Liver (tissue), 9 donors: ENCODE measurements around the gene USP28. TPM values are rescaled to one million over a fixed set of nuclear protein-coding genes. Genes with fewer than 3 reads are reported as not detected.

Source experiments
- DNase-seq: peaks from one replicate; pipeline ENCODE4 v3.0.0-alpha.2; 2017; ENCODE audit warnings: low spot score
- H3K27ac ChIP-seq, 2 donors: one replicate each; pipeline ENCODE4 v1.7.0; 2013; ENCODE audit warnings: inconsistent platforms in 2 of 2, low read length in 2 of 2, control low read depth in 1 of 2, low read depth in 1 of 2, mild to moderate bottlenecking in 1 of 2
- H3K27me3 ChIP-seq, 4 donors: one replicate each; pipeline versions ENCODE4 v1.6.1 to v1.7.0; 2013; ENCODE audit warnings: low read length in 3 of 4, inconsistent platforms in 1 of 4, mild to moderate bottlenecking in 1 of 4, moderate library complexity in 1 of 4; ENCODE audit not compliant: control insufficient read depth in 4 of 4, insufficient read depth in 4 of 4
- H3K36me3 ChIP-seq, 4 donors: one replicate each; pipeline versions ENCODE4 v1.6.1 to v1.7.0; 2013; ENCODE audit warnings: low read length in 3 of 4, mild to moderate bottlenecking in 3 of 4, low read depth in 1 of 4, moderate library complexity in 1 of 4; ENCODE audit not compliant: control insufficient read depth in 4 of 4, insufficient read depth in 3 of 4
- H3K4me1 ChIP-seq, 4 donors: one replicate each; pipeline versions ENCODE4 v1.6.1 to v1.7.0; 2013; ENCODE audit warnings: low read length in 3 of 4, mild to moderate bottlenecking in 3 of 4, moderate library complexity in 1 of 4; ENCODE audit not compliant: control insufficient read depth in 4 of 4, insufficient read depth in 4 of 4
- H3K4me3 ChIP-seq, 3 donors: one replicate each; pipeline versions ENCODE4 v1.6.1 to v1.7.0; 2013; ENCODE audit warnings: low read length in 3 of 3, control low read depth in 1 of 3, low read depth in 1 of 3, mild to moderate bottlenecking in 1 of 3
- H3K9ac ChIP-seq, 2 donors: one replicate each; pipeline ENCODE4 v1.7.0; 2013; ENCODE audit warnings: low read length in 2 of 2, mild to moderate bottlenecking in 2 of 2, moderate library complexity in 2 of 2, control low read depth in 1 of 2, low read depth in 1 of 2
- H3K9me3 ChIP-seq, 4 donors: one replicate each; pipeline versions ENCODE4 v1.6.1 to v1.7.0; 2013; ENCODE audit warnings: low read length in 3 of 4; ENCODE audit not compliant: control insufficient read depth in 4 of 4
- ATF3 ChIP-seq: IDR thresholded peaks from 2 replicates; pipeline ENCODE4 v1.6.1; 2016; ENCODE audit warnings: antibody characterized with exemption
- EGR1 ChIP-seq, 2 donors: IDR thresholded peaks; 2 replicates each; pipeline ENCODE4 v1.6.1; 2016 to 2018; ENCODE audit warnings: antibody characterized with exemption in 2 of 2, low read depth in 2 of 2
- FOXA1 ChIP-seq: IDR thresholded peaks from 2 replicates; pipeline ENCODE4 v1.6.1; 2016; ENCODE audit warnings: antibody characterized with exemption
- FOXA2 ChIP-seq: IDR thresholded peaks from 2 replicates; pipeline ENCODE4 v1.6.1; 2016; ENCODE audit warnings: antibody characterized with exemption
- GABPA ChIP-seq, 2 donors: IDR thresholded peaks in 1 of 2; conservative IDR thresholded peaks in 1 of 2; 2 replicates each; pipeline ENCODE4 v1.6.1; 2016; ENCODE audit warnings: antibody characterized with exemption in 2 of 2, mild to moderate bottlenecking in 1 of 2, moderate library complexity in 1 of 2
- HNF4A ChIP-seq, 2 donors: conservative IDR thresholded peaks; 2 replicates each; pipeline ENCODE4 v1.6.1; 2016; ENCODE audit warnings: antibody characterized with exemption in 2 of 2, mild to moderate bottlenecking in 2 of 2
- HNF4G ChIP-seq: IDR thresholded peaks from 2 replicates; pipeline ENCODE4 v1.6.1; 2016; ENCODE audit warnings: antibody characterized with exemption
- JUND ChIP-seq, 2 donors: IDR thresholded peaks; 2 replicates each; pipeline ENCODE4 v1.6.1; 2016; ENCODE audit warnings: antibody characterized with exemption in 2 of 2
- MAX ChIP-seq: IDR thresholded peaks from 2 replicates; pipeline ENCODE4 v1.6.1; 2016; ENCODE audit warnings: antibody characterized with exemption
- NR2F2 ChIP-seq: IDR thresholded peaks from 2 replicates; pipeline ENCODE4 v1.6.1; 2016; ENCODE audit warnings: antibody characterized with exemption
- RAD21 ChIP-seq, 2 donors: IDR thresholded peaks; 2 replicates each; pipeline ENCODE4 v1.6.1; 2016; ENCODE audit warnings: antibody characterized with exemption in 2 of 2, mild to moderate bottlenecking in 2 of 2
- REST ChIP-seq: IDR thresholded peaks from 2 replicates; pipeline ENCODE4 v1.6.1; 2016; ENCODE audit warnings: antibody characterized with exemption, mild to moderate bottlenecking
- RXRA ChIP-seq, 2 donors: IDR thresholded peaks; 2 replicates each; pipeline ENCODE4 v1.6.1; 2017 to 2018; ENCODE audit warnings: antibody characterized with exemption in 2 of 2, mild to moderate bottlenecking in 1 of 2
- SP1 ChIP-seq: IDR thresholded peaks from 2 replicates; pipeline ENCODE4 v1.6.1; 2018; ENCODE audit warnings: antibody characterized with exemption, mild to moderate bottlenecking
- TAF1 ChIP-seq: conservative IDR thresholded peaks from 2 replicates; pipeline ENCODE4 v1.6.1; 2016; ENCODE audit warnings: antibody characterized with exemption, mild to moderate bottlenecking
- YY1 ChIP-seq: IDR thresholded peaks from 2 replicates; pipeline ENCODE4 v1.6.1; 2016; ENCODE audit warnings: antibody characterized with exemption, mild to moderate bottlenecking
- WGBS: extraction: QIAGEN DNeasy Blood & Tissue Kit; methylation state at CpG from one replicate; pipeline ENCODE4 v1.1.7; 2013; 5-methylcytosine and 5-hydroxymethylcytosine counted together
- polyA plus RNA-seq, 2 donors: library from polyadenylated mRNA; stranded (reverse) in 1 of 2; unstranded in 1 of 2; fragments of 200-250 nt in 1 of 2; fragments of >200 nt in 1 of 2; fragmentation: Nextera tagmentation in 1 of 2; extraction: Ambion mirVana in 1 of 2; gene quantifications; one replicate each; pipeline versions ENCODE4 v1.2.1 to v1.2.3, GENCODE V29; 2013 to 2015
- total RNA-seq, 2 donors: library from RNA; depleted of rRNA; stranded (reverse); fragments of >200 nt; gene quantifications; one replicate each; pipeline ENCODE4 v1.2.3, GENCODE V29; 2014
- TF ChIP-seq, protein P1 (sequence below): fragments of 150-350 bp; IDR thresholded peaks from 2 replicates; pipeline ENCODE4 v1.5.1; 2017; ENCODE audit warnings: improper control_type of control experiment, low read depth, low read length; ENCODE audit not compliant: missing input control
- TF ChIP-seq, protein P2 (sequence below): IDR thresholded peaks from 2 replicates; pipeline ENCODE4 v1.6.1; 2016; ENCODE audit warnings: antibody characterized with exemption
- donor health status: healthy.
- donor health status: healthy.
- donor health status: healthy.
- donor health status: healthy.
- donor health status: healthy.

The USP28 gene
- total and polyA plus RNA-seq, 4 donors, result 5.1 to 20.3 (median 8.8) TPM

- Histone ChIP-seq H3K27me3 (no peaks in the 10 kb centered on the region), H3K36me3 (no peaks in the 10 kb centered on the region), H3K4me1 (no peaks in the 10 kb centered on the region), H3K9me3 (no peaks in the 10 kb centered on the region), H3K27ac (no peak overlapping the region), H3K9ac (no peak overlapping the region), H3K4me3 (no peak overlapping the region)
- TF ChIP-seq FOXA2 (no peak), ATF3 (no peak), FOXA1 (no peak), JUND (IDR thresholded peaks at IDR 0.05) (no peak), RXRA (IDR thresholded peaks at IDR 0.05) (no peak), REST (no peak), SP1 (no peak), NR2F2 (no peak), HNF4A (conservative IDR thresholded peaks at IDR 0.05) (no peak), EGR1 (IDR thresholded peaks at IDR 0.05; ENCODE audit: low read depth in 2 of 2) (no peak), YY1 (no peak), HNF4G (no peak), MAX (no peak), TAF1 (no peak), RAD21 (IDR thresholded peaks at IDR 0.05) (no peak), GABPA (IDR thresholded peaks at IDR 0.05 in 1 of 2, conservative IDR thresholded peaks at IDR 0.05 in 1 of 2) (no peak)
- TF ChIP-seq, protein P1, sequence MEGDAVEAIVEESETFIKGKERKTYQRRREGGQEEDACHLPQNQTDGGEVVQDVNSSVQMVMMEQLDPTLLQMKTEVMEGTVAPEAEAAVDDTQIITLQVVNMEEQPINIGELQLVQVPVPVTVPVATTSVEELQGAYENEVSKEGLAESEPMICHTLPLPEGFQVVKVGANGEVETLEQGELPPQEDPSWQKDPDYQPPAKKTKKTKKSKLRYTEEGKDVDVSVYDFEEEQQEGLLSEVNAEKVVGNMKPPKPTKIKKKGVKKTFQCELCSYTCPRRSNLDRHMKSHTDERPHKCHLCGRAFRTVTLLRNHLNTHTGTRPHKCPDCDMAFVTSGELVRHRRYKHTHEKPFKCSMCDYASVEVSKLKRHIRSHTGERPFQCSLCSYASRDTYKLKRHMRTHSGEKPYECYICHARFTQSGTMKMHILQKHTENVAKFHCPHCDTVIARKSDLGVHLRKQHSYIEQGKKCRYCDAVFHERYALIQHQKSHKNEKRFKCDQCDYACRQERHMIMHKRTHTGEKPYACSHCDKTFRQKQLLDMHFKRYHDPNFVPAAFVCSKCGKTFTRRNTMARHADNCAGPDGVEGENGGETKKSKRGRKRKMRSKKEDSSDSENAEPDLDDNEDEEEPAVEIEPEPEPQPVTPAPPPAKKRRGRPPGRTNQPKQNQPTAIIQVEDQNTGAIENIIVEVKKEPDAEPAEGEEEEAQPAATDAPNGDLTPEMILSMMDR, result no peak
- TF ChIP-seq, protein P2, sequence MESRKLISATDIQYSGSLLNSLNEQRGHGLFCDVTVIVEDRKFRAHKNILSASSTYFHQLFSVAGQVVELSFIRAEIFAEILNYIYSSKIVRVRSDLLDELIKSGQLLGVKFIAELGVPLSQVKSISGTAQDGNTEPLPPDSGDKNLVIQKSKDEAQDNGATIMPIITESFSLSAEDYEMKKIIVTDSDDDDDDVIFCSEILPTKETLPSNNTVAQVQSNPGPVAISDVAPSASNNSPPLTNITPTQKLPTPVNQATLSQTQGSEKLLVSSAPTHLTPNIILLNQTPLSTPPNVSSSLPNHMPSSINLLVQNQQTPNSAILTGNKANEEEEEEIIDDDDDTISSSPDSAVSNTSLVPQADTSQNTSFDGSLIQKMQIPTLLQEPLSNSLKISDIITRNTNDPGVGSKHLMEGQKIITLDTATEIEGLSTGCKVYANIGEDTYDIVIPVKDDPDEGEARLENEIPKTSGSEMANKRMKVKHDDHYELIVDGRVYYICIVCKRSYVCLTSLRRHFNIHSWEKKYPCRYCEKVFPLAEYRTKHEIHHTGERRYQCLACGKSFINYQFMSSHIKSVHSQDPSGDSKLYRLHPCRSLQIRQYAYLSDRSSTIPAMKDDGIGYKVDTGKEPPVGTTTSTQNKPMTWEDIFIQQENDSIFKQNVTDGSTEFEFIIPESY, result no peak
- DNase-seq, result no peak
Observed at GRCh38 chr11:113888848-113889247, 13.5 kb upstream of the USP28 start.

GRCh38 chr11:113885897-113886296, 10.5 kb upstream of the USP28 start:
- Histone ChIP-seq H3K9me3 (no peaks in the 10 kb centered on the region), H3K9ac (no peak overlapping the region), H3K4me1 (no peaks in the 10 kb centered on the region), H3K4me3 (no peak overlapping the region), H3K27ac (no peak overlapping the region), H3K27me3 (no peaks in the 10 kb centered on the region), H3K36me3 (no peaks in the 10 kb centered on the region)
- TF ChIP-seq HNF4A (conservative IDR thresholded peaks at IDR 0.05), result no peak
- TF ChIP-seq EGR1 (IDR thresholded peaks at IDR 0.05; ENCODE audit: low read depth in 2 of 2), result no peak
- no peak for TF ChIP-seq YY1
- TF ChIP-seq ATF3, result no peak
- TF ChIP-seq FOXA2, result no peak
- no peak for TF ChIP-seq NR2F2
- TF ChIP-seq, protein P1, result no peak
- TF ChIP-seq MAX, result no peak
- no peak for TF ChIP-seq HNF4G
- WGBS, result 66% methylated on average over 6 of the region's 6 CpGs
- no peak for DNase-seq
